ENCODE data around the gene TMEM176A. TPM values are rescaled to one million over a fixed set of nuclear protein-coding genes. Genes with fewer than 3 reads are reported as not detected.

The TMEM176A gene
- total RNA-seq, 4 donors from 2014 or later = 7.7 to 48.2 (median 17.0) TPM

GRCh38 chr7:150799741-150800580 lies 608 bp upstream of the TMEM176A start, which contains the start of gene TMEM176B:
TMEM176B (minus strand) TSS chr7:150800364; CDS start chr7:150796569, 3,795 bp downstream.
- Histone ChIP-seq H3K9me3 (no peaks in the 10 kb centered on the region), H3K36me3 (no peaks in the 10 kb centered on the region), H3K4me1 (no peaks in the 10 kb centered on the region), H3K4me3 (peak within 1 kb of the TSS; percentile 30 to 49), H3K27ac (peak within 1 kb of the TSS in 1 of 2 donors; percentile 17), H3K27me3 (peaks cover 0 to 6% of the 10 kb centered on the region in 2 donors)
- intact Hi-C loops (cut with DNase I; ENCODE audit: low total_unique reads) = no loop called here
- DNase-seq = peak in 1 of 2 donors; percentile 68
- TF ChIP-seq POLR2A (IDR thresholded peaks at IDR 0.05) (no peak), CTCF (IDR thresholded peaks at IDR 0.05) (no peak)

- Histone ChIP-seq H3K9me3 (peaks cover 0 to 6% of the 10 kb centered on the region in 2 donors), H3K4me3 (peak overlapping the region; percentile 30 to 49), H3K36me3 (no peaks in the 10 kb centered on the region), H3K27ac (peak overlapping the region in 1 of 2 donors; percentile 17), H3K27me3 (peaks cover 0 to 6% of the 10 kb centered on the region in 2 donors), H3K4me1 (no peaks in the 10 kb centered on the region)
- DNase-seq = no peak
- intact Hi-C loops (cut with DNase I; ENCODE audit: low total_unique reads) = no loop called here
- TF ChIP-seq CTCF (IDR thresholded peaks at IDR 0.05) = no peak
Measured at GRCh38 chr7:150801242-150801945, 825 bp downstream of the TMEM176A start.

- intact Hi-C loops (cut with DNase I; ENCODE audit: low total_unique reads) = no loop called here
Measured at GRCh38 chr7:150801946-150802771, 1.6 kb downstream of the TMEM176A start.

GRCh38 chr7:150803161-150803860 lies 2.7 kb downstream of the TMEM176A start:
- intact Hi-C loops (cut with DNase I; ENCODE audit: low total_unique reads) = no loop called here
- no peak overlapping the region for H3K4me3 ChIP-seq
- H3K27ac ChIP-seq = no peak overlapping the region
- DNase-seq = no peak
- no peaks in the 10 kb centered on the region for H3K36me3 ChIP-seq
- TF ChIP-seq POLR2A (IDR thresholded peaks at IDR 0.05) (no peak), CTCF (IDR thresholded peaks at IDR 0.05) (no peak)
- H3K4me1 ChIP-seq = no peaks in the 10 kb centered on the region
- H3K27me3 ChIP-seq = peaks cover 0 to 6% of the 10 kb centered on the region in 2 donors
- H3K9me3 ChIP-seq = peaks cover 0 to 7% of the 10 kb centered on the region in 2 donors

More at GRCh38 chr7:150801946-150802771, 1.6 kb downstream of the TMEM176A start:
- Histone ChIP-seq H3K27me3 (peaks cover 0 to 6% of the 10 kb centered on the region in 2 donors), H3K36me3 (no peaks in the 10 kb centered on the region), H3K27ac (no peak overlapping the region), H3K9me3 (peaks cover 0 to 7% of the 10 kb centered on the region in 2 donors), H3K4me3 (no peak overlapping the region), H3K4me1 (no peaks in the 10 kb centered on the region)
- TF ChIP-seq CTCF (IDR thresholded peaks at IDR 0.05) (no peak), POLR2A (IDR thresholded peaks at IDR 0.05) (no peak)
- no peak for DNase-seq
